HTR-8/SVneo (cell line): ENCODE measurements around the gene PLAAT1.
A peak's percentile ranks its signal among the peaks of the same experiment; 100 is the strongest.

Source experiments
- DNase-seq: peaks from one replicate; pipeline ENCODE4 v3.0.0; 2011; ENCODE audit warnings: low spot score, mixed read lengths; ENCODE audit not compliant: insufficient read length
- FAIRE-seq: peaks from 2 replicates; lab custom pipeline; 2011; peaks lifted over from hg19 to GRCh38; lab: Jason Lieb, UNC

PLAAT1 gene

GRCh38 chr3:193248848-193249468 lies 7.9 kb downstream of the PLAAT1 start:
- DNase-seq (no peak), FAIRE-seq (no peak)

- no peak for FAIRE-seq
These were observed 9.5 kb downstream of the PLAAT1 start for GRCh38 chr3:193250492-193250891.

GRCh38 chr3:193253986-193254660 lies 13.1 kb downstream of the PLAAT1 start:
- no peak for FAIRE-seq
- no peak for DNase-seq

More at GRCh38 chr3:193250492-193250891, 9.5 kb downstream of the PLAAT1 start:
- DNase-seq: no peak

GRCh38 chr3:193261970-193262369 lies 20.9 kb downstream of the PLAAT1 start:
- DNase-seq (no peak), FAIRE-seq (no peak)

GRCh38 chr3:193262707-193263106 lies 21.7 kb downstream of the PLAAT1 start:
- DNase-seq: no peak
- no peak for FAIRE-seq

- FAIRE-seq (no peak), DNase-seq (no peak)
These were observed 28.5 kb downstream of the PLAAT1 start for GRCh38 chr3:193269343-193270028.

GRCh38 chr3:193270451-193270850 lies 29.4 kb downstream of the PLAAT1 start:
- DNase-seq (no peak), FAIRE-seq (no peak)

DNA sequence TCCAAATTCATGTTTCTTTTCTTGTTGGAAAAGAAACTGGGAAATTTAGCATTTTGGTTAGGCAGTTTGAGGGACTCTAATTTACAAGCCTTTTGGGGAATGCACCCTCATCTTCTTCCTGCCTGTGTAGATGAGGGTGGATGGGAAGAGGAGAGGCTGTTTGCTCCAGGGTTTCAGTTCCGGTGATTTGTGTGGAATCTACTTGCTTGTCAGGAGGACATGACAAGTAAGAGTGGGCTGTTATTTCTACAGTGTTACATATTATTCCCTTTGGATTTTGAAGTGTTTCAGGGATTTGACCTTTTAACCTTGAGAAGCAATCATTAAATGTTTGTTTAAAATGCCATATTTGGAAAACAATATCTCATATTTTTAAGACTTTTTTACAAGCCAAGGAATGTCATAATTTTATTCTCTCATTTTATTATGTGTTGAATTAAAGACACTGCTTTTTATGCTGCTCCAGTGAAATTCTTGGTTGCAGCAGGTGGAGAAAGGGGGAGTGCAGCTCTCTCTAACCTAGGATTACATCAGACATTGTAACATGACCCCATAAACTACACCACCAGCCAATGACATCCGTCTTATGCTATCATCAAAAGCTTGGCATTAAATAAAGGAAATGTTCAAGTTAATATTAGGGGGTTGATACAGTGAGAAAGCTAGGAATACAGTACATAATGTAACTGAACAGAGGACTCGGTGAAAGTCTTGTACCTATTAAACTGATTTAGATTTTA lies 30.2 kb downstream of the PLAAT1 start:
- DNase-seq: no peak
- no peak for FAIRE-seq

GRCh38 chr3:193292386-193292785 lies 51.4 kb downstream of the PLAAT1 start:
- no peak for DNase-seq
- no peak for FAIRE-seq

DNA sequence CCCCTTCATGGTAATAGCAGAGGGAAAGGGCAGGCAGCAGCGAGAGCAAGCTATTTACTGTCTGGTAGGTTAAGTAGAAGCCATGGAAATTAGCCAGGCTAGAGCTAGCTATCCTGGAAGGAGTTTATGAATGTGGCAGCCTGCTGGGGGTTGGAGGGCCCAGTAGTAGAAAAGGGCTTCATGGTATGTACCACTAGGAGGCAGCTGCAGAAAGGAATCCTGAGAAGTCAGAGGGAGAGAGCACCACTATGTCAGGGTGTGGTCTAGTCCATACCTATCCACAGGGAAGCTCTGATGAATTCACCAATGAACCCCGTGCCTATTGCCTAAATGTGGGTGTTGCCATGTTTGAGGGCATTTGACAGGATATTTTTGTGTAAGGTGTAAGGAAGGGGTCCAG lies 55.0 kb downstream of the PLAAT1 start:
- FAIRE-seq: no peak
- no peak for DNase-seq

DNA sequence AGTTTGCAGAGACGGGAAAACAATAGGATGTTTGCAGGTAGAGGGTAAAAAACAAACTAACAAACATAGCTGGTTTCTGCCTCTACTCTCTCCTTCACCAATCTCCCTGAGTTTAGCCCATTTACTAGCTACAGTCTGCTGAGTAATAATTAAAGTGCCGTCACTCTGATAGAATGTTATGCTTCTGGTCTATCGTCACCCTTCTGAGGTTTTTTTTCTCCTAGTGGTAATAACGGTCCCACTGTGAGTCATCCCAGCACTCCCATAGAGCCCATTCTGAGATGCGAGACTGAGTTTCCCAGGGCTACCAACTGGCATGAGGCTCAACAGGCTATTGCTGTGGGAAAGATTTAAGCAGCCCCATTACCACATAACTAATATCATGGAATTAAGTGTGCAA lies 56.4 kb downstream of the PLAAT1 start:
- FAIRE-seq (no peak), DNase-seq (no peak)

DNA sequence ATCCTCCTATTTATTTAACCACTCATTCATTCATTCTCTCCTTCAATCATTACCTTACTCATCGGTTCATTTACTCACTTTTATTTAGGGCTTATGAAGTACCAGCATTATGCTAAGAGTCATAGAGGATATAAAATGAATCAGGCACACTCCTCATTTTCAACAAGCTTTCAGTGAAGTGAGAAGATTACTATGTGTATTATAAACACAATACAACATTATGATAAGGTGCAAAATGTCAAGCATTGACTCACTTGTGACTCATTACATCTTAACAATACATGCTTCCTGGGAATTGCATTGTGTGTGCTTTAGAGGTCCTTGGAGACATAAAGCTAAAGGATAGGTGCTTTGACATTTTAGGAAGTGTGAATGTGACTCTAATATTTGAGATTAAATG lies 60.4 kb downstream of the PLAAT1 start:
- no peak for FAIRE-seq

DNA sequence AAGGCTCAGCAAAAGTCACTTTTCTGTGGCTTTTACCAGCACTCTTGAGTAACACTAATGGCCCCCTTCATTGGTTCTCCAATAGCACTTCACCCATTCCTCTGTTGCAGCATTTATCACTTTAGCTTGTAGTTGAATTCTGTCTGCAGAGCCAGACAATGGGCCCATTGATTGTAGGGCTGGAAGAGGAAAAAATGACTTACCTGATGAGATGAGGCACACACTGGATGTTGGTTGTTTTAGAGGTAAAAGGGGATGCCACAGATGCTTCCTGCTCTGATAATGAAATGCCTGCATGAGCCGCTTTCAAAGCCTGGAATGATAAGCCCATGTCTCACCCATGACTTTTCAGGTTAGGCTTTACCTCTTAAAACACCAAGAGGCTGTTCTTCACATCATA lies 64.3 kb downstream of the PLAAT1 start:
- DNase-seq (no peak), FAIRE-seq (no peak)

More for the DNA sequence above, 60.4 kb downstream of the PLAAT1 start:
- DNase-seq: no peak

DNA sequence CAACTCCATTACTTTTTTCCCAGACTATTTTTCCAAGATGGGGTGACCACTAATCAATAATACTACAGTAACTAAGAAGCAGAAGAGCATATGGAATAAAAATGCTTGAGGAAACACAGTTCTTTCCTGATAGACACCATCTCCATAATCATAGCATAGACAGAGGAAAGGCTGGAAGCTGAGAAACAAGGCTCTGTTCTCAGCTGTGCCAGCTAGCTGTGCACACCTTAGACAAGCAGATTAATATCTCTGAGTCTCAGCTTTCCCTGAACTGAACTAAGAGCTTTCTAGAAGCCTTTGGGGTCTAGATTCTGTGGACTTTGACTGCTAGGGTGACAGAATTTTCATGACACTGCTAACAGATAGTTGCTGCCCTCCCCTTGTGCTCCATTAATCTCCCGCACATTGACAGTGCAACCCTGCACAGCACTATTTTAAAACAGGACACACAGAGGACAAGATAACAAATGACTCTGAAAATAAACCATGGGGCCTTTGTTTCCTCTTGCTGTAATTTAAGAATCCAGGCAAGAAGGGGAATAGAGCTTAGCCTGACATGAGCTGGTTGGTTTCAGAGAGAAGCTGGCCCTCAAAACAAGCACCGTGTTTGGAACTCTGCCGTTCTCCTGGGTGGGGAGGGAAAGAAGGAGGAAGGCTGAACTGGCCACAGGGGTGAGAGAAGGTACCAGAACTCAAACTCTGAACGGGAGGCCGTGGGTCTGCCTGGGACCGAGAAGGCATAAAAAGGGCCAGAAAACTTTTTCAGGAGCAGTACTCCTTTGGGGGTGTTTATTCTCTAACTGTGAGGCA lies 70.1 kb downstream of the PLAAT1 start:
- FAIRE-seq (no peak), DNase-seq (no peak)

GRCh38 chr3:193313061-193313958 lies 72.3 kb downstream of the PLAAT1 start:
- FAIRE-seq: no peak
- DNase-seq: no peak

DNA sequence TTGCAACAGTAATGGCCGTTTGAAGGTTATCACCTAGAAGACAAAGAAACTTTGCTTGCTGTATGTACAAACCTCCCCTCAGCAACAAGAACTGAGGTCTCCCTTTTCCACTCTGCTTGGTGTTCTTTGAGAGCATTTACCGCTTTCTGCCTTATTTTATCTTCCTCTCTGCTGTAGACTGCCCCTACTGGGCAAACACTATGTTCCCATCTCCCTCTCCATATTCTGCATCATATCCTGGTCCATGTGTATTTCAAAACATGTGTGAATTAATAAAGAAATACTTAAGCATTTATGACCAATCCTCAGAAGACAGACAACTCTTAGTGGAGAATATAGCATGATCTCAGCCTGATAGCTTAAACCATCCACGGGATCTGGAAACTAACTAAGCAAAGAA lies 73.1 kb downstream of the PLAAT1 start:
- peak; percentile 28 for FAIRE-seq
- no peak for DNase-seq

GRCh38 chr3:193317682-193318300 lies 76.8 kb downstream of the PLAAT1 start:
- no peak for FAIRE-seq
- no peak for DNase-seq
